ENCODE data around the gene BRINP1. TPM values are rescaled to one million over a fixed set of nuclear protein-coding genes. Genes with fewer than 3 reads are reported as not detected.

The BRINP1 gene
- total RNA-seq, 4 donors from 2014 or later = not detected

DNA sequence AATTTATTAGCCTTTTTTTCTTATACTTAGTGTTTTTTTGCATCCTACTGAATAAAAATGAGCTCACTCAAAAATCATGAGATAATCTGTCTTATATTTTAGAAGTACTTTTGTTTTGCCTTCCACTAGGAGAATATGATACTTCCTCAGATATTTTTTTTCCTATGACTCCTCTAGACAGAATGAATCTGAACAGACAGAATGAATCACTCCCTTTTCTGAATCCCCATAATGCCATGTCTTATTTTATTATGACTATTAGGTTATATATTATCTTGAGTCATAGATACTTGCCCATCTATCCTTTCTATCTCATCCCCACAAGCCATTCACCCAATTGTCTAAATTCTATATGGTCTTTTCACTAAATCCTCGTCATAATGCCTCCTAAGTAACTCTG, 134.6 kb downstream of the BRINP1 start:
- no peaks in the 10 kb centered on the region for H3K27me3 ChIP-seq
- no peak overlapping the region for H3K27ac ChIP-seq
- no peak overlapping the region for H3K4me3 ChIP-seq
- H3K4me1 ChIP-seq = no peaks in the 10 kb centered on the region
- no peaks in the 10 kb centered on the region for H3K9me3 ChIP-seq
- H3K36me3 ChIP-seq = no peaks in the 10 kb centered on the region
- no peak for DNase-seq (ENCODE audit: low spot score in 2 of 2)
- TF ChIP-seq EP300 (IDR thresholded peaks at IDR 0.05) = no peak
- TF ChIP-seq, protein P1, sequence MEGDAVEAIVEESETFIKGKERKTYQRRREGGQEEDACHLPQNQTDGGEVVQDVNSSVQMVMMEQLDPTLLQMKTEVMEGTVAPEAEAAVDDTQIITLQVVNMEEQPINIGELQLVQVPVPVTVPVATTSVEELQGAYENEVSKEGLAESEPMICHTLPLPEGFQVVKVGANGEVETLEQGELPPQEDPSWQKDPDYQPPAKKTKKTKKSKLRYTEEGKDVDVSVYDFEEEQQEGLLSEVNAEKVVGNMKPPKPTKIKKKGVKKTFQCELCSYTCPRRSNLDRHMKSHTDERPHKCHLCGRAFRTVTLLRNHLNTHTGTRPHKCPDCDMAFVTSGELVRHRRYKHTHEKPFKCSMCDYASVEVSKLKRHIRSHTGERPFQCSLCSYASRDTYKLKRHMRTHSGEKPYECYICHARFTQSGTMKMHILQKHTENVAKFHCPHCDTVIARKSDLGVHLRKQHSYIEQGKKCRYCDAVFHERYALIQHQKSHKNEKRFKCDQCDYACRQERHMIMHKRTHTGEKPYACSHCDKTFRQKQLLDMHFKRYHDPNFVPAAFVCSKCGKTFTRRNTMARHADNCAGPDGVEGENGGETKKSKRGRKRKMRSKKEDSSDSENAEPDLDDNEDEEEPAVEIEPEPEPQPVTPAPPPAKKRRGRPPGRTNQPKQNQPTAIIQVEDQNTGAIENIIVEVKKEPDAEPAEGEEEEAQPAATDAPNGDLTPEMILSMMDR (IDR thresholded peaks at IDR 0.05) = no peak
- TF ChIP-seq POLR2A (IDR thresholded peaks at IDR 0.05) = no peak
- WGBS, 2 donors = 58 to 79% methylated on average over 1 of the region's 1 CpG

DNA sequence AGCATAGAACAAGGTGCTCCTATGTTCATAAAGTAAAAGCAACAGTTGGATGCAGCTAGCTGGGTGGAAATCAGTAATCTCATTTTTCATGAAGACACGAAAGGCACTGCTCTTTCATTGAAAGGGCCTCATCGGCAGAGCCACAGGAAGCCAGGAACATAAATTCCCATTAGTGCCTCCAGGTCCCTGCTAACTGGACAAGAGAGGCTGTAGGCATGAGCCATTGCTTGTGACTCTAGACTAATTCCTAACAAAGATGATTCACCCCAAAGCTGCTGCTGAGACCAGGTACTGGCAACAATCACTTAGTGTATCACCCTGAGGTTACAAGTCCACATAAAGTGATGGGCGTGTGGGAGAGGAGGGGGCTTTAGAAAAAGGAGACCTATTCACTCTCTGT, 141.8 kb downstream of the BRINP1 start:
- no peaks in the 10 kb centered on the region for H3K9me3 ChIP-seq
- no peaks in the 10 kb centered on the region for H3K27me3 ChIP-seq
- DNase-seq (ENCODE audit: low spot score in 2 of 2) = no peak
- H3K4me3 ChIP-seq = no peak overlapping the region
- 63 to 77% methylated on average over 3 of the region's 3 CpGs for WGBS, 2 donors
- no peak overlapping the region for H3K27ac ChIP-seq
- TF ChIP-seq EP300 (IDR thresholded peaks at IDR 0.05) (no peak), POLR2A (IDR thresholded peaks at IDR 0.05) (no peak)
- TF ChIP-seq, protein P1 (IDR thresholded peaks at IDR 0.05) = no peak
- no peaks in the 10 kb centered on the region for H3K4me1 ChIP-seq
- no peaks in the 10 kb centered on the region for H3K36me3 ChIP-seq

DNA sequence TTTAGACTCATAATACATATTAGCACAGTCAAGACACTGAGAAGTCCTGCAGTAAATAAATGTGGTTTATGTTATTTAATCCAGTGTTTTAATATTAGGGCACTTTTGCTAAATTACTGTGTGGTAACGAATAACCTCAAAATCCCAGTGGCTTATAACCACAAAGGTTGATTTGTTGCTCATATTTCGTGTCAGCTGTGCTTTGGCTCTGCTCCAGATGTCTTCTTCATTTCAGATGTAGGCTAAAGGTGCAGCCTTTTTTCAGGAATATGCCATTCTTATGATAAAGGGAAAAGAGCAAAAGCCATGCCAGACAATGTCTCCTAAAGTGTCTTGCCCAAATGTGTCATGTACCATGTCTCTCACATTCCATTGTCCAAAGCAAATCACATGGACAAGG, 144.8 kb downstream of the BRINP1 start:
- H3K36me3 ChIP-seq = no peaks in the 10 kb centered on the region
- H3K27me3 ChIP-seq = no peaks in the 10 kb centered on the region
- no peaks in the 10 kb centered on the region for H3K4me1 ChIP-seq
- 43 to 58% methylated on average over 2 of the region's 2 CpGs for whole genome bisulfite sequencing, 2 donors
- TF ChIP-seq POLR2A (IDR thresholded peaks at IDR 0.05) (no peak), EP300 (IDR thresholded peaks at IDR 0.05) (no peak)
- TF ChIP-seq, protein P1 (IDR thresholded peaks at IDR 0.05) = no peak
- DNase-seq (ENCODE audit: low spot score in 2 of 2) = no peak
- H3K9me3 ChIP-seq = no peaks in the 10 kb centered on the region
- no peak overlapping the region for H3K27ac ChIP-seq
- H3K4me3 ChIP-seq = no peak overlapping the region

DNA sequence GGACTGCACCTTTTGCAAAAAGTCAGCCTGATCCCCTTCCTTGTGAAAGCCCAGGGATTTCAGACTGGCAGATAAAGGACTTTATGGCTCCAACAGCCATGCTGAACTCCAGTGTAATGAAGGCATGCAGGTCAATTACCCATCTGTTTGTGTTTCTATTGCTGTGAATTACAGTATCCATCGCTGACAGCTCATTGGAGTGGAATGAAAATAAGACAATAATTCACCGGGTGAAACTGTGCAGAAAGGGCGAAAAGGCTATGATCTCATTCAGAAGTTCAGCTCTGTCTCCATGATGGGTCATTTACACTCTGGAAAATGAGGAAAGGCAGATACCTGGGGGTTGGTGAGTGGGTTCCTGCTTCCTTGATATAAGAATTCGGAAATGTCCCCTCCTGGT, 148.0 kb downstream of the BRINP1 start:
- no peaks in the 10 kb centered on the region for H3K27me3 ChIP-seq
- no peak for TF ChIP-seq EP300 (IDR thresholded peaks at IDR 0.05)
- TF ChIP-seq, protein P1 (IDR thresholded peaks at IDR 0.05) = no peak
- no peak for TF ChIP-seq POLR2A (IDR thresholded peaks at IDR 0.05)
- WGBS, 2 donors = 61 to 64% methylated on average over 4 of the region's 4 CpGs
- H3K4me3 ChIP-seq = no peak overlapping the region
- H3K9me3 ChIP-seq = no peaks in the 10 kb centered on the region
- DNase-seq (ENCODE audit: low spot score in 2 of 2) = no peak
- H3K4me1 ChIP-seq = peaks cover 0 to 6% (median 0%) of the 10 kb centered on the region in 4 donors
- H3K36me3 ChIP-seq = no peaks in the 10 kb centered on the region
- no peak overlapping the region for H3K27ac ChIP-seq

DNA sequence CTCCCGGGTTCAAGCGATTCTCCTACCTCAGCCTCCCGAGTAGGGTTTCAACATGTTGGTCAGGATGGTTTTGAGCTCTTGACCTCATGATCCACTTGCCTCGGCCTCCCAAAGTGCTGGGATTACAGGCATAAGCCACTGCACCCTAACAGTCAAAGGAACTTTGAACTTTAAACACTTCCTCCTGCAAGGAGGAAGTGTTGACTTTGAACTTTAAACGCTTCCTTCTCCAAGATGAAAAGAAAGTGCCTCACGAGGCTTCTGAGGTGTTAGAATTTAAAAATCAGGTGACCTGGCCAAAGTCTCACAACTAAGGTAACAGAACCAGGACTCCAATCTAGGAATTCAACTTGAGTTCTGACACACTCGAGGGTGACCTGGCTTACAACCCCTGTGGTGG, 150.9 kb downstream of the BRINP1 start:
- WGBS, 2 donors = 63 to 66% methylated on average over 7 of the region's 7 CpGs
- TF ChIP-seq POLR2A (IDR thresholded peaks at IDR 0.05) = no peak
- TF ChIP-seq, protein P1 (IDR thresholded peaks at IDR 0.05) = no peak
- H3K27me3 ChIP-seq = no peaks in the 10 kb centered on the region
- H3K9me3 ChIP-seq = no peaks in the 10 kb centered on the region
- H3K27ac ChIP-seq = no peak overlapping the region
- H3K4me3 ChIP-seq = no peak overlapping the region
- H3K4me1 ChIP-seq = peaks cover 0 to 6% (median 0%) of the 10 kb centered on the region in 4 donors
- H3K36me3 ChIP-seq = no peaks in the 10 kb centered on the region
- no peak for DNase-seq (ENCODE audit: low spot score in 2 of 2)

Measured in tibial nerve (tissue), 4 donors.